Smooth muscle cell (in vitro differentiated cells): ENCODE data around the gene TXLNB. TPM values are rescaled to one million over a fixed set of nuclear protein-coding genes. Genes with fewer than 3 reads are reported as not detected.
"Not testable (repeated sequence)": the region's sequence is repeated elsewhere in the genome, so short reads cannot be mapped to it uniquely, and the experiment has no call there.

Experiments
- DNase-seq: peaks from one replicate; lab custom pipeline; 2025; ENCODE audit not compliant: unreplicated experiment; lab: John Stamatoyannopoulos, UW
- H2AFZ ChIP-seq: fragments of 200-600 bp; sonication (generic); 2 replicates; pipeline ENCODE4 v1.6.0; 2016; ENCODE audit warnings: antibody characterized with exemption, low read depth, mild to moderate bottlenecking
- H3F3A ChIP-seq: fragments of 200-600 bp; sonication (generic); 2 replicates; pipeline ENCODE4 v1.6.0; 2017; ENCODE audit warnings: antibody characterized with exemption, low read depth
- H3K27ac ChIP-seq: fragments of 200-600 bp; sonication (generic); 2 replicates; pipeline ENCODE4 v1.5.1; 2016; ENCODE audit warnings: low read depth, mild to moderate bottlenecking
- H3K27me3 ChIP-seq: fragments of 200-600 bp; sonication (generic); 2 replicates; pipeline ENCODE4 v1.6.1; 2016; ENCODE audit warnings: low read depth, mild to moderate bottlenecking
- H3K36me3 ChIP-seq: fragments of 200-600 bp; sonication (generic); 2 replicates; pipeline ENCODE4 v1.5.1; 2016; ENCODE audit warnings: low read depth
- H3K4me1 ChIP-seq: fragments of 200-600 bp; sonication (generic); 2 replicates; pipeline ENCODE4 v1.5.1; 2016; ENCODE audit warnings: low read depth
- H3K4me2 ChIP-seq: fragments of 200-600 bp; sonication (generic); 2 replicates; pipeline ENCODE4 v1.6.0; 2016; ENCODE audit warnings: mild to moderate bottlenecking
- H3K4me3 ChIP-seq: fragments of 200-600 bp; sonication (generic); 2 replicates; pipeline ENCODE4 v1.5.1; 2016; ENCODE audit warnings: mild to moderate bottlenecking
- H3K79me2 ChIP-seq: fragments of 200-600 bp; sonication (generic); 2 replicates; pipeline ENCODE4 v1.6.0; 2016; ENCODE audit warnings: low read depth, mild to moderate bottlenecking
- H3K9ac ChIP-seq: fragments of 200-600 bp; sonication (generic); 2 replicates; pipeline ENCODE4 v1.6.0; 2016; ENCODE audit warnings: low read depth
- H3K9me3 ChIP-seq: fragments of 200-600 bp; sonication (generic); replicated peaks from 2 replicates; pipeline ENCODE4 v1.5.1; 2016; ENCODE audit warnings: low read depth
- H4K20me1 ChIP-seq: fragments of 200-600 bp; sonication (generic); 2 replicates; pipeline ENCODE4 v1.6.0; 2016; ENCODE audit warnings: low read depth
- CTCF ChIP-seq: fragments of 200-600 bp; sonication (generic); IDR thresholded peaks from 2 replicates; pipeline ENCODE4 v1.5.1; 2017; ENCODE audit warnings: borderline replicate concordance, mild to moderate bottlenecking, antibody characterized with exemption; ENCODE audit not compliant: insufficient read depth, poor library complexity, severe bottlenecking
- WGBS: methylation state at CpG from one replicate; pipeline ENCODE4 v1.1.7; 2016; ENCODE audit warnings: low lambda C conversion rate; 5-methylcytosine and 5-hydroxymethylcytosine counted together
- polyA plus RNA-seq: library from polyadenylated mRNA; unstranded; fragments of >200 nt; fragmentation: Nextera tagmentation; extraction: Ambion mirVana; gene quantifications from 2 replicates; pipeline ENCODE4 v1.2.1, GENCODE V29; 2016
- total RNA-seq: library from RNA; depleted of rRNA; stranded (reverse); fragments of >200 nt; gene quantifications from 2 replicates; pipeline ENCODE4 v1.2.3, GENCODE V29; 2014

Gene TXLNB
- total and polyA plus RNA-seq, 2 experiments from 2014 or later: not detected

GRCh38 chr6:139295901-139296300, 4.1 kb upstream of the TXLNB start:
- H3F3A ChIP-seq: no peaks in the 10 kb centered on the region
- H4K20me1 ChIP-seq: no peaks in the 10 kb centered on the region
- no peaks in the 10 kb centered on the region for H3K9me3 ChIP-seq
- no peak overlapping the region for H3K4me2 ChIP-seq
- no peak overlapping the region for H2AFZ ChIP-seq
- WGBS: 87% methylated on average over 2 of the region's 2 CpGs
- H3K9ac ChIP-seq: no peak overlapping the region
- no peaks in the 10 kb centered on the region for H3K27me3 ChIP-seq
- no peak for TF ChIP-seq CTCF
- no peaks in the 10 kb centered on the region for H3K79me2 ChIP-seq
- no peak overlapping the region for H3K4me3 ChIP-seq
- H3K27ac ChIP-seq: no peak overlapping the region
- peaks cover 7% of the 10 kb centered on the region for H3K4me1 ChIP-seq
- DNase-seq: no peak
- H3K36me3 ChIP-seq: no peaks in the 10 kb centered on the region

- TF ChIP-seq CTCF: no peak
- Histone ChIP-seq H2AFZ (no peak overlapping the region), H3K9ac (no peak overlapping the region), H3K79me2 (no peaks in the 10 kb centered on the region), H3K27me3 (no peaks in the 10 kb centered on the region), H3K9me3 (no peaks in the 10 kb centered on the region), H3K4me1 (peaks cover 7% of the 10 kb centered on the region), H3K4me3 (no peak overlapping the region), H3K36me3 (no peaks in the 10 kb centered on the region), H4K20me1 (no peaks in the 10 kb centered on the region), H3F3A (no peaks in the 10 kb centered on the region), H3K27ac (no peak overlapping the region), H3K4me2 (no peak overlapping the region)
- 96% methylated on average over 2 of the region's 2 CpGs for WGBS
- no peak for DNase-seq
These were observed 2.3 kb upstream of the TXLNB start for GRCh38 chr6:139294090-139294489.

GRCh38 chr6:139293230-139293629, 1.4 kb upstream of the TXLNB start:
- WGBS: 95% methylated on average over 10 of the region's 10 CpGs
- H3K9me3 ChIP-seq, H3K27ac ChIP-seq, H3K9ac ChIP-seq, H4K20me1 ChIP-seq, H3K79me2 ChIP-seq, DNase-seq, H3K4me3 ChIP-seq, H3K4me1 ChIP-seq, H3K4me2 ChIP-seq, H3F3A ChIP-seq, H3K27me3 ChIP-seq, H2AFZ ChIP-seq, H3K36me3 ChIP-seq: not testable (repeated sequence)

- no peaks in the 10 kb centered on the region for H4K20me1 ChIP-seq
- no peak overlapping the region for H3K27ac ChIP-seq
- no peaks in the 10 kb centered on the region for H3F3A ChIP-seq
- H2AFZ ChIP-seq: no peak overlapping the region
- TF ChIP-seq CTCF: no peak
- no peaks in the 10 kb centered on the region for H3K36me3 ChIP-seq
- no peak overlapping the region for H3K4me3 ChIP-seq
- H3K9ac ChIP-seq: no peak overlapping the region
- WGBS: 73% methylated on average over 5 of the region's 5 CpGs
- peaks cover 7% of the 10 kb centered on the region for H3K4me1 ChIP-seq
- no peaks in the 10 kb centered on the region for H3K79me2 ChIP-seq
- no peak overlapping the region for H3K4me2 ChIP-seq
- no peak for DNase-seq
- H3K27me3 ChIP-seq: no peaks in the 10 kb centered on the region
- no peaks in the 10 kb centered on the region for H3K9me3 ChIP-seq
These were observed 949 bp downstream of the TXLNB start for GRCh38 chr6:139290787-139291311.
